NCI-H510A treated with DMSO at 0.1 percent for 48 hours (cell line): Measurements from ENCODE around the gene SCARF1.

Experiments used
- DNase-seq: peaks from one replicate; lab custom pipeline; 2025; lab: John Stamatoyannopoulos, UW

The SCARF1 gene

GRCh38 chr17:1598399-1599095 is 47.0 kb downstream of the SCARF1 start:
- no peak for DNase-seq

- no peak for DNase-seq
These were observed 47.6 kb downstream of the SCARF1 start for GRCh38 chr17:1597861-1598342.

GRCh38 chr17:1593630-1593931 is 52.0 kb downstream of the SCARF1 start:
- no peak for DNase-seq

GRCh38 chr17:1592751-1593629 is 52.5 kb downstream of the SCARF1 start:
- no peak for DNase-seq

GRCh38 chr17:1591474-1592090 is 54.0 kb downstream of the SCARF1 start:
- no peak for DNase-seq

- no peak for DNase-seq
These were observed 54.6 kb downstream of the SCARF1 start for GRCh38 chr17:1590747-1591473.

- no peak for DNase-seq
These were observed 55.3 kb downstream of the SCARF1 start for GRCh38 chr17:1590029-1590746.

GRCh38 chr17:1588821-1589585 is 56.5 kb downstream of the SCARF1 start:
- no peak for DNase-seq

- no peak for DNase-seq
These were observed 61.4 kb downstream of the SCARF1 start for GRCh38 chr17:1584167-1584566.
